ENCODE data around the gene CEP164. TPM values are rescaled to one million over a fixed set of nuclear protein-coding genes. Genes with fewer than 3 reads are reported as not detected.

Gene CEP164
- total RNA-seq, 4 donors from 2014 or later, result 3.4 to 9.2 (median 5.8) TPM

- intact Hi-C loops (cut with DNase I; ENCODE audit: low total_unique reads), result no loop called here
- in situ Hi-C loops (cut with MboI; ENCODE audit: low sequenced_read_pairs in 4 of 4), result no loop called here
- peaks cover 0 to 9% of the 10 kb centered on the region in 2 donors for H3K36me3 ChIP-seq
- ATAC-seq (no peak), DNase-seq (no peak)
- no peaks in the 10 kb centered on the region for H3K27me3 ChIP-seq
- TF ChIP-seq CTCF (IDR thresholded peaks at IDR 0.05 in 4 of 5, conservative IDR thresholded peaks at IDR 0.05 in 1 of 5) (no peak), POLR2A (IDR thresholded peaks at IDR 0.05) (no peak)
- H3K9me3 ChIP-seq, result no peaks in the 10 kb centered on the region
- H3K4me3 ChIP-seq, result no peak overlapping the region
- no peaks in the 10 kb centered on the region for H3K4me1 ChIP-seq
- H3K27ac ChIP-seq, result no peak overlapping the region
These were observed 55.1 kb downstream of the CEP164 start for GRCh38 chr11:117382746-117383145.

GRCh38 chr11:117384045-117384444 lies 56.4 kb downstream of the CEP164 start:
- in situ Hi-C loops (cut with MboI; ENCODE audit: low sequenced_read_pairs in 4 of 4), result no loop called here
- DNase-seq (no peak), ATAC-seq (no peak)
- TF ChIP-seq CTCF (IDR thresholded peaks at IDR 0.05 in 4 of 5, conservative IDR thresholded peaks at IDR 0.05 in 1 of 5) (no peak), POLR2A (IDR thresholded peaks at IDR 0.05) (no peak)
- no peaks in the 10 kb centered on the region for H3K4me1 ChIP-seq
- H3K4me3 ChIP-seq, result no peak overlapping the region
- H3K9me3 ChIP-seq, result no peaks in the 10 kb centered on the region
- no peaks in the 10 kb centered on the region for H3K27me3 ChIP-seq
- H3K36me3 ChIP-seq, result peaks cover 0 to 9% of the 10 kb centered on the region in 2 donors
- no peak overlapping the region for H3K27ac ChIP-seq
- intact Hi-C loops (cut with DNase I; ENCODE audit: low total_unique reads), result no loop called here

- no peak overlapping the region for H3K27ac ChIP-seq
- H3K4me3 ChIP-seq, result no peak overlapping the region
- TF ChIP-seq POLR2A (IDR thresholded peaks at IDR 0.05) (no peak), CTCF (IDR thresholded peaks at IDR 0.05 in 4 of 5, conservative IDR thresholded peaks at IDR 0.05 in 1 of 5) (no peak)
- intact Hi-C loops (cut with DNase I; ENCODE audit: low total_unique reads), result no loop called here
- no peaks in the 10 kb centered on the region for H3K27me3 ChIP-seq
- ATAC-seq (no peak), DNase-seq (no peak)
- H3K4me1 ChIP-seq, result no peaks in the 10 kb centered on the region
- H3K9me3 ChIP-seq, result no peaks in the 10 kb centered on the region
- peaks cover 0 to 9% of the 10 kb centered on the region in 2 donors for H3K36me3 ChIP-seq
- in situ Hi-C loops (cut with MboI; ENCODE audit: low sequenced_read_pairs in 4 of 4), result no loop called here
These were observed 57.8 kb downstream of the CEP164 start for GRCh38 chr11:117385471-117385870.

GRCh38 chr11:117385906-117386305 lies 58.3 kb downstream of the CEP164 start:
- TF ChIP-seq CTCF (IDR thresholded peaks at IDR 0.05 in 4 of 5, conservative IDR thresholded peaks at IDR 0.05 in 1 of 5) (no peak), POLR2A (IDR thresholded peaks at IDR 0.05) (no peak)
- no peak for DNase-seq
- Histone ChIP-seq H3K4me3 (no peak overlapping the region), H3K4me1 (no peaks in the 10 kb centered on the region), H3K9me3 (no peaks in the 10 kb centered on the region), H3K36me3 (peaks cover 0 to 7% of the 10 kb centered on the region in 2 donors), H3K27me3 (no peaks in the 10 kb centered on the region), H3K27ac (no peak overlapping the region)
- in situ Hi-C loops (cut with MboI; ENCODE audit: low sequenced_read_pairs in 4 of 4) (no loop called here), intact Hi-C loops (cut with DNase I; ENCODE audit: low total_unique reads) (no loop called here)
- no peak for ATAC-seq

Measured in gastrocnemius medialis (tissue), 4 donors.